HepG2 (cell line): ENCODE results near the gene SRSF4. TPM values are rescaled to one million over a fixed set of nuclear protein-coding genes. Genes with fewer than 3 reads are reported as not detected.

Source experiments
- ATAC-seq: fragments of 200-7000 bp; cut with Tn5 transposase; 3 replicates; pipeline ENCODE4 v1.9.1; 2020; ENCODE audit warnings: mild to moderate bottlenecking, moderate library complexity
- BruUV-seq: library from RNA; stranded (reverse); fragments of 400-500 nt; replicated peaks from 2 replicates; lab custom pipeline; 2021; lab: Mats Ljungman, UMichigan
- CTCF ChIA-PET: fragments of 300-600 bp; formaldehyde crosslinking; extraction: SDS; loops from one replicate; lab custom pipeline; 2021; ENCODE audit warnings: low total read pairs, inconsistent platforms, low intra/inter-chr PET ratio; lab: Yijun Ruan, JAX
- POLR2A ChIA-PET: fragments of 350-600 bp; sonication (Branson Sonifier 250); formaldehyde crosslinking; loops from one replicate; lab custom pipeline; 2020; ENCODE audit warnings: antibody characterized with exemption, inconsistent platforms; lab: Yijun Ruan, JAX
- DNase-seq: peaks from one replicate; pipeline ENCODE4 v3.0.0-alpha.2; 2015; ENCODE audit warnings: low spot score
- FAIRE-seq: peaks from 3 replicates; lab custom pipeline; 2011; peaks lifted over from hg19 to GRCh38; lab: Jason Lieb, UNC
- H2AFZ ChIP-seq: one replicate; pipeline ENCODE4 v1.6.1; 2011; ENCODE audit warnings: low read length, inconsistent platforms
- H3K27ac ChIP-seq: fragments of 300-600 bp; 3 replicates; pipeline ENCODE4 v1.8.0; 2011; ENCODE audit warnings: mixed run types, mild to moderate bottlenecking, mixed read lengths, low read length, inconsistent platforms; ENCODE audit not compliant: insufficient read depth; ENCODE audit errors: extremely low read length
- H3K27me3 ChIP-seq, 2 experiments: fragments of 200-600 bp in 1 of 2; 2 replicates in 1 of 2; 3 replicates in 1 of 2; pipeline versions ENCODE4 v1.6.0 to v1.8.0; 2011; ENCODE audit warnings: low read length in 2 of 2, mild to moderate bottlenecking in 2 of 2, moderate library complexity in 2 of 2, inconsistent platforms in 1 of 2; ENCODE audit not compliant: insufficient read depth in 2 of 2, control insufficient read depth in 1 of 2
- H3K36me3 ChIP-seq, 2 experiments: fragments of 200-600 bp in 1 of 2; replicated peaks in 1 of 2; 2 replicates in 1 of 2; 3 replicates in 1 of 2; pipeline versions ENCODE4 v1.5.1 to v1.8.0; 2011; ENCODE audit warnings: low read length in 2 of 2, inconsistent platforms in 1 of 2; ENCODE audit not compliant: insufficient read depth in 2 of 2, control insufficient read depth in 1 of 2
- H3K4me1 ChIP-seq: 2 replicates; pipeline ENCODE4 v1.5.1; 2012; ENCODE audit warnings: low read length, inconsistent platforms; ENCODE audit not compliant: insufficient read depth
- H3K4me2 ChIP-seq: 2 replicates; pipeline ENCODE4 v1.6.0; 2011; ENCODE audit warnings: low read depth, low read length, inconsistent platforms
- H3K4me3 ChIP-seq, 3 experiments: fragments of 200-600 bp in 1 of 3; sonication (generic), shearing (Covaris generic) in 1 of 3; replicated peaks in 1 of 3; 2 replicates each; pipeline ENCODE4 v1.5.1; 2011 to 2016; ENCODE audit warnings: low read length in 3 of 3, inconsistent platforms in 2 of 3, low read depth in 2 of 3, mild to moderate bottlenecking in 2 of 3, control low read depth in 1 of 3, mixed read lengths in 1 of 3; ENCODE audit not compliant: insufficient read depth in 1 of 3
- H3K79me2 ChIP-seq: one replicate; pipeline ENCODE4 v1.6.1; 2011; ENCODE audit warnings: low read length, inconsistent platforms; ENCODE audit not compliant: insufficient read depth
- H3K9ac ChIP-seq: 2 replicates; pipeline ENCODE4 v1.6.0; 2011; ENCODE audit warnings: mild to moderate bottlenecking, low read depth, low read length, inconsistent platforms; ENCODE audit not compliant: insufficient read depth
- H3K9me3 ChIP-seq: 2 replicates; pipeline ENCODE4 v1.5.1; 2012; ENCODE audit warnings: mild to moderate bottlenecking, low read length
- H4K20me1 ChIP-seq: 2 replicates; pipeline ENCODE4 v1.6.0; 2011; ENCODE audit warnings: inconsistent platforms, mild to moderate bottlenecking, low read length, moderate library complexity; ENCODE audit not compliant: insufficient read depth
- DPF2 ChIP-seq: sonication (generic); formaldehyde crosslinking; IDR thresholded peaks from 2 replicates; pipeline ENCODE4 v1.4.0; 2020; ENCODE audit warnings: mild to moderate bottlenecking, low read depth, missing genetic modification reagents, borderline replicate concordance
- ERF ChIP-seq: IDR thresholded peaks from 2 replicates; pipeline ENCODE4 v1.6.1; 2018; ENCODE audit warnings: missing biosample characterization, missing genetic modification reagents
- GFI1 ChIP-seq: sonication (generic); formaldehyde crosslinking; IDR thresholded peaks from 2 replicates; pipeline ENCODE4 v1.5.0; 2020; ENCODE audit warnings: missing genetic modification reagents, mild to moderate bottlenecking, borderline replicate concordance
- HNRNPL ChIP-seq: fragments of 200-400 bp; formaldehyde crosslinking; IDR thresholded peaks from 2 replicates; pipeline ENCODE4 v1.6.1; 2017; ENCODE audit warnings: mild to moderate bottlenecking, low read depth, low read length
- MIER3 ChIP-seq: IDR thresholded peaks from 2 replicates; pipeline ENCODE4 v1.6.1; 2016; ENCODE audit warnings: missing compliant biosample characterization, borderline replicate concordance
- MTA1 ChIP-seq: sonication (generic); formaldehyde crosslinking; IDR thresholded peaks from 2 replicates; pipeline ENCODE4 v1.4.0; 2020; ENCODE audit warnings: missing genetic modification reagents, mild to moderate bottlenecking, borderline replicate concordance
- NCOR1 ChIP-seq: fragments of 200-600 bp; sonication (generic); IDR thresholded peaks from 2 replicates; pipeline ENCODE4 v1.7.0; 2017; ENCODE audit warnings: antibody characterized with exemption, low read length, borderline replicate concordance
- NR2F6 ChIP-seq, 2 experiments: IDR thresholded peaks; 2 replicates each; pipeline ENCODE4 v1.6.1; 2016; ENCODE audit warnings: antibody characterized with exemption in 1 of 2, mild to moderate bottlenecking in 1 of 2
- PAX8 ChIP-seq: sonication (generic); formaldehyde crosslinking; IDR thresholded peaks from 2 replicates; pipeline ENCODE4 v1.8.0; 2022; ENCODE audit warnings: mild to moderate bottlenecking, missing genetic modification reagents, borderline replicate concordance
- PTBP1 ChIP-seq: fragments of 200-400 bp; formaldehyde crosslinking; IDR thresholded peaks from 2 replicates; pipeline ENCODE4 v1.6.1; 2018; ENCODE audit warnings: low read length, low read depth; ENCODE audit not compliant: poor library complexity, severe bottlenecking
- SIN3B ChIP-seq: fragments of 150-350 bp; IDR thresholded peaks from 2 replicates; pipeline ENCODE4 v1.6.1; 2014; ENCODE audit warnings: low read length
- SRF ChIP-seq: IDR thresholded peaks from 2 replicates; pipeline ENCODE4 v1.6.1; 2011; ENCODE audit warnings: mild to moderate bottlenecking, low read depth, low read length, moderate library complexity
- ZNF44 ChIP-seq: sonication (generic); formaldehyde crosslinking; IDR thresholded peaks from 2 replicates; pipeline ENCODE4 v1.5.1; 2020; ENCODE audit warnings: mild to moderate bottlenecking, missing genetic modification reagents
- ZNF510 ChIP-seq: sonication (generic); formaldehyde crosslinking; IDR thresholded peaks from 2 replicates; pipeline ENCODE4 v1.4.0; 2020; ENCODE audit warnings: low read depth, mild to moderate bottlenecking, missing genetic modification reagents
- WGBS: methylation state at CpG from one replicate; pipeline ENCODE4 v1.1.6; 2017; ENCODE audit warnings: low lambda C conversion rate; 5-methylcytosine and 5-hydroxymethylcytosine counted together
- in situ Hi-C: cut with HindIII; loops from 2 replicates; pipeline ENCODE4 v1.10.0; 2017; ENCODE audit warnings: low pct_unique_long_range_greater_than_20kb; ENCODE audit not compliant: extremely low pct_ligation_motif_present
- intact Hi-C: fragments of 100-400 bp; cut with micrococcal nuclease; formaldehyde crosslinking; loops from one replicate; pipeline ENCODE4 v1.10.0; 2022; ENCODE audit not compliant: unreplicated experiment
- polyA plus RNA-seq, 8 experiments: library from polyadenylated mRNA; depleted of rRNA in 3 of 8; stranded (reverse) in 7 of 8; unstranded in 1 of 8; fragments of >200 nt; fragmentation: Illumina TruSeq in 4 of 8; extraction: Trizol in 4 of 8; gene quantifications; 2 replicates each; pipeline versions ENCODE4 v1.2.1 to v1.2.3, GENCODE V29; 2011 to 2016; ENCODE audit warnings: low read depth in 4 of 8, missing spikeins in 1 of 8, mixed read lengths in 1 of 8; ENCODE audit not compliant: insufficient read depth in 1 of 8
- total RNA-seq, 5 experiments: library from RNA; depleted of rRNA; stranded (reverse); fragments of >200 nt; fragmentation: Illumina TruSeq; extraction: Trizol; gene quantifications; 2 replicates each; pipeline ENCODE4 v1.2.3, GENCODE V29; 2016; ENCODE audit warnings: low read depth in 1 of 5
- TF ChIP-seq, protein P1 (sequence below): IDR thresholded peaks from 2 replicates; pipeline ENCODE4 v1.6.1; 2016; ENCODE audit warnings: missing biosample characterization, missing genetic modification reagents, low read depth
- TF ChIP-seq, protein P2 (sequence below): IDR thresholded peaks from 2 replicates; pipeline ENCODE4 v1.6.1; 2016; ENCODE audit warnings: low read depth, borderline replicate concordance
- TF ChIP-seq, protein P3 (sequence below): sonication (generic); formaldehyde crosslinking; IDR thresholded peaks from 2 replicates; pipeline ENCODE4 v1.4.0; 2020; ENCODE audit warnings: mild to moderate bottlenecking, missing genetic modification reagents
- TF ChIP-seq, protein P4 (sequence below): sonication (generic); formaldehyde crosslinking; IDR thresholded peaks from 2 replicates; pipeline ENCODE4 v1.8.1; 2023; ENCODE audit warnings: mild to moderate bottlenecking, missing genetic modification reagents
- TF ChIP-seq, protein P5 (sequence below): sonication (generic); formaldehyde crosslinking; IDR thresholded peaks from 2 replicates; pipeline ENCODE4 v1.8.1; 2023; ENCODE audit warnings: missing genetic modification reagents, mild to moderate bottlenecking, borderline replicate concordance

The SRSF4 gene
- total and polyA plus RNA-seq, 2 of the 13 experiments (the other 11 are each of a cell fraction or from before 2014, with no cell fraction given): 37.7 to 50.9 TPM

DNA sequence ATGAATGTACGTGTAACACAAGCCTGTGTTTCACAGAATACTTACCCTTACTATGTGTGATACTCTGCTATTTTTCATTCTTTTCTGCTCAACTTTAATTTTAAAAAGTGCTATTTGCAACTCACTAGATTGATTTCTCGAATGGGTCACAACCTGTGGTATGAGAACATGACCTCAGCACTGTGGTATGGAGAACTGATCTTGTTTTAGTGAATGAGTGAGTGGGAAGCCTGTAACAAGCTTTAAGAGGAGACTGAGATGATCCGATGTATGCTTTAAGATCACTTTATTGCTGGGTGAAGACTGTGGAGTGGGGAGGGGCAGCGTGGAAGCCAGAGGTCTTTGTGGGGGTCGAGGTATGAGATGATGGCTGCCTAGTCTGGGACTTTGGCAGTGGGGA, 27.5 kb upstream of the SRSF4 start:
- Histone ChIP-seq H3K9me3 (no peaks in the 10 kb centered on the region), H3K9ac (no peak overlapping the region), H3K4me1 (no peaks in the 10 kb centered on the region), H3K36me3 (peaks cover 15 to 49% of the 10 kb centered on the region in 2 experiments; a peak in 4 of 5 replicates), H4K20me1 (no peaks in the 10 kb centered on the region), H3K4me2 (no peak overlapping the region), H3K79me2 (no peaks in the 10 kb centered on the region), H3K27me3 (no peaks in the 10 kb centered on the region), H3K4me3 (no peak overlapping the region), H2AFZ (no peak overlapping the region), H3K27ac (no peak overlapping the region)
- in situ Hi-C loops: no loop called here
- TF ChIP-seq DPF2: no peak
- no peak for TF ChIP-seq ZNF510
- no peak for TF ChIP-seq MTA1
- TF ChIP-seq, protein P1, sequence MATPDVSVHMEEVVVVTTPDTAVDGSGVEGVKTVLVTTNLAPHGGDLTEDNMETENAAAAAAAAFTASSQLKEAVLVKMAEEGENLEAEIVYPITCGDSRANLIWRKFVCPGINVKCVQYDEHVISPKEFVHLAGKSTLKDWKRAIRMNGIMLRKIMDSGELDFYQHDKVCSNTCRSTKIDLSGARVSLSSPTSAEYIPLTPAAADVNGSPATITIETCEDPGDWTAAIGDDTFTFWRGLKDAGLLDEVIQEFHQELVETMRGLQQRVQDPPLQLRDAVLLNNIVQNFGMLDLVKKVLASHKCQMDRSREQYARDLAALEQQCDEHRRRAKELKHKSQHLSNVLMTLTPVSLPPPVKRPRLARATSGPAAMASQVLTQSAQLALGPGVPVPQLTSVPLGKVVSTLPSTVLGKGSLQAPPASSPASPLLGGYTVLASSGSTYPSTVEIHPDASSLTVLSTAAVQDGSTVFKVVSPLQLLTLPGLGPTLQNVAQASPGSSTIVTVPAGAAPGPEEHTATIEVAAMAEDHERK (CRISPR knock-in tag): no peak
- no peak for TF ChIP-seq GFI1
- no peak for TF ChIP-seq ZNF44 (CRISPR knock-in tag)
- TF ChIP-seq PAX8 (CRISPR knock-in tag): no peak
- no peak for TF ChIP-seq NR2F6 (IDR thresholded peaks at IDR 0.05)
- no peak for TF ChIP-seq NR2F6 (CRISPR knock-in tag; IDR thresholded peaks at IDR 0.05)
- no peak for TF ChIP-seq HNRNPL
- no peak for TF ChIP-seq SIN3B
- TF ChIP-seq, protein P2, sequence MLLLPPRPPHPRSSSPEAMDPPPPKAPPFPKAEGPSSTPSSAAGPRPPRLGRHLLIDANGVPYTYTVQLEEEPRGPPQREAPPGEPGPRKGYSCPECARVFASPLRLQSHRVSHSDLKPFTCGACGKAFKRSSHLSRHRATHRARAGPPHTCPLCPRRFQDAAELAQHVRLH: no peak
- TF ChIP-seq SRF: no peak
- TF ChIP-seq MIER3 (CRISPR knock-in tag): no peak
- TF ChIP-seq ERF (CRISPR knock-in tag): no peak
- TF ChIP-seq, protein P3, sequence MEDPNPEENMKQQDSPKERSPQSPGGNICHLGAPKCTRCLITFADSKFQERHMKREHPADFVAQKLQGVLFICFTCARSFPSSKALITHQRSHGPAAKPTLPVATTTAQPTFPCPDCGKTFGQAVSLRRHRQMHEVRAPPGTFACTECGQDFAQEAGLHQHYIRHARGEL (CRISPR knock-in tag): no peak
- no peak for TF ChIP-seq NCOR1
- TF ChIP-seq PTBP1: no peak
- TF ChIP-seq, protein P4, sequence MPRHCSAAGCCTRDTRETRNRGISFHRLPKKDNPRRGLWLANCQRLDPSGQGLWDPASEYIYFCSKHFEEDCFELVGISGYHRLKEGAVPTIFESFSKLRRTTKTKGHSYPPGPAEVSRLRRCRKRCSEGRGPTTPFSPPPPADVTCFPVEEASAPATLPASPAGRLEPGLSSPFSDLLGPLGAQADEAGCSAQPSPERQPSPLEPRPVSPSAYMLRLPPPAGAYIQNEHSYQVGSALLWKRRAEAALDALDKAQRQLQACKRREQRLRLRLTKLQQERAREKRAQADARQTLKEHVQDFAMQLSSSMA (CRISPR knock-in tag): no peak
- TF ChIP-seq, protein P5, sequence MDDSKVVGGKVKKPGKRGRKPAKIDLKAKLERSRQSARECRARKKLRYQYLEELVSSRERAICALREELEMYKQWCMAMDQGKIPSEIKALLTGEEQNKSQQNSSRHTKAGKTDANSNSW (CRISPR knock-in tag): no peak
- CTCF ChIA-PET: no interaction called here
- DNase-seq (no peak), ATAC-seq (no peak), FAIRE-seq (no peak)
- POLR2A ChIA-PET: no interaction called here
- BruUV-seq: no TSS peak
- 88% methylated on average over 5 of the region's 5 CpGs for WGBS
- intact Hi-C loops: no loop called here
